Keratinocyte (primary cell): Measurements from ENCODE around the gene GXYLT1. TPM values are rescaled to one million over a fixed set of nuclear protein-coding genes. Genes with fewer than 3 reads are reported as not detected.
"Not testable (repeated sequence)": the region's sequence is repeated elsewhere in the genome, so short reads cannot be mapped to it uniquely, and the experiment has no call there.

ENCODE experiments used
- DNase-seq: peaks from one replicate; pipeline ENCODE4 v3.0.0-alpha.2; 2011; ENCODE audit warnings: low read depth, missing footprints, low spot score
- FAIRE-seq: peaks from 2 replicates; lab custom pipeline; 2011; peaks lifted over from hg19 to GRCh38; lab: Jason Lieb, UNC
- H2AFZ ChIP-seq: 2 replicates; pipeline ENCODE4 v1.6.0; 2012; ENCODE audit warnings: low read length, control low read depth, inconsistent platforms; ENCODE audit not compliant: control insufficient read depth
- H3K27ac ChIP-seq: 2 replicates; pipeline ENCODE4 v1.5.1; 2011; ENCODE audit warnings: low read length; ENCODE audit not compliant: control insufficient read depth, insufficient read depth
- H3K27me3 ChIP-seq: 3 replicates; pipeline ENCODE4 v1.6.0; 2011; ENCODE audit warnings: low read length; ENCODE audit not compliant: control insufficient read depth, insufficient read depth; ENCODE audit errors: extremely low read depth
- H3K36me3 ChIP-seq, 2 experiments: 2 replicates in 1 of 2; 3 replicates in 1 of 2; pipeline ENCODE4 v1.5.1; 2011; ENCODE audit warnings: low read length in 2 of 2, mild to moderate bottlenecking in 1 of 2; ENCODE audit not compliant: control insufficient read depth in 2 of 2, insufficient read depth in 2 of 2; ENCODE audit errors: extremely low read depth in 1 of 2
- H3K4me1 ChIP-seq: 3 replicates; pipeline ENCODE4 v1.5.1; 2011; ENCODE audit warnings: low read length; ENCODE audit not compliant: control insufficient read depth, insufficient read depth; ENCODE audit errors: extremely low read depth
- H3K4me2 ChIP-seq: 3 replicates; pipeline ENCODE4 v1.6.0; 2011; ENCODE audit warnings: low read depth, low read length; ENCODE audit not compliant: control insufficient read depth, insufficient read depth; ENCODE audit errors: extremely low read depth
- H3K4me3 ChIP-seq, 3 experiments: fragments of 200-600 bp in 1 of 3; sonication (generic) in 1 of 3; 2 replicates in 2 of 3; 3 replicates in 1 of 3; pipeline ENCODE4 v1.5.1; 2011 to 2016; ENCODE audit warnings: low read length in 3 of 3, mild to moderate bottlenecking in 3 of 3, control low read depth in 2 of 3, inconsistent platforms in 1 of 3, low read depth in 1 of 3, mixed read lengths in 1 of 3, mixed run types in 1 of 3, moderate library complexity in 1 of 3; ENCODE audit not compliant: control insufficient read depth in 2 of 3, insufficient read depth in 2 of 3; ENCODE audit errors: extremely low read depth in 1 of 3
- H3K79me2 ChIP-seq: 2 replicates; pipeline ENCODE4 v1.6.0; 2012; ENCODE audit warnings: low read length; ENCODE audit not compliant: control insufficient read depth, insufficient read depth
- H3K9ac ChIP-seq: 3 replicates; pipeline ENCODE4 v1.6.0; 2011; ENCODE audit warnings: low read length; ENCODE audit not compliant: control insufficient read depth, insufficient read depth; ENCODE audit errors: extremely low read depth
- H3K9me1 ChIP-seq: 3 replicates; pipeline ENCODE4 v1.6.0; 2011; ENCODE audit warnings: low read length; ENCODE audit not compliant: control insufficient read depth, insufficient read depth; ENCODE audit errors: extremely low read depth
- H3K9me3 ChIP-seq: 2 replicates; pipeline ENCODE4 v1.5.1; 2012; ENCODE audit warnings: low read depth, low read length; ENCODE audit not compliant: control insufficient read depth
- H4K20me1 ChIP-seq: 3 replicates; pipeline ENCODE4 v1.6.0; 2011; ENCODE audit warnings: low read length; ENCODE audit not compliant: control insufficient read depth, insufficient read depth; ENCODE audit errors: extremely low read depth
- EZH2 ChIP-seq: IDR thresholded peaks from one replicate; pipeline ENCODE4 v1.6.1; 2012; ENCODE audit warnings: inconsistent platforms, mild to moderate bottlenecking, low read length, moderate library complexity
- dilution Hi-C: fragments of 300-500 bp; cut with MboI; formaldehyde crosslinking; loops from one replicate; pipeline ENCODE4 v1.7.0; 2020; ENCODE audit warnings: low sequenced_read_pairs; ENCODE audit not compliant: extremely low pct_ligation_motif_present
- polyA plus RNA-seq, 5 experiments: library from polyadenylated mRNA; depleted of rRNA in 3 of 5; stranded (reverse) in 3 of 5; stranded (forward) in 1 of 5; unstranded in 1 of 5; fragments of >200 nt; gene quantifications; 1 replicate in 1 of 5; 2 replicates in 3 of 5; 3 replicates in 1 of 5; pipeline versions ENCODE4 v1.2.1 to v1.2.3, GENCODE V29; 2011 to 2012; ENCODE audit warnings: missing spikeins in 2 of 5, low read depth in 1 of 5, low replicate concordance in 1 of 5
- TF ChIP-seq, protein P1 (sequence below), 3 experiments: IDR thresholded peaks in 1 of 3; conservative IDR thresholded peaks in 1 of 3; optimal IDR thresholded peaks in 1 of 3; 2 replicates in 2 of 3; 3 replicates in 1 of 3; pipeline versions ENCODE3 to v1.5.1; 2011; ENCODE audit warnings: low read length in 3 of 3, mild to moderate bottlenecking in 3 of 3, moderate library complexity in 2 of 3, control low read depth in 1 of 3, inconsistent platforms in 1 of 3; ENCODE audit not compliant: insufficient read depth in 2 of 3; ENCODE audit errors: extremely low read depth in 1 of 3

GXYLT1 gene
- polyA plus RNA-seq, 1 donor (not counting 4 experiments of a cell fraction or from before 2014, with no cell fraction given) = 8.1 TPM

DNA sequence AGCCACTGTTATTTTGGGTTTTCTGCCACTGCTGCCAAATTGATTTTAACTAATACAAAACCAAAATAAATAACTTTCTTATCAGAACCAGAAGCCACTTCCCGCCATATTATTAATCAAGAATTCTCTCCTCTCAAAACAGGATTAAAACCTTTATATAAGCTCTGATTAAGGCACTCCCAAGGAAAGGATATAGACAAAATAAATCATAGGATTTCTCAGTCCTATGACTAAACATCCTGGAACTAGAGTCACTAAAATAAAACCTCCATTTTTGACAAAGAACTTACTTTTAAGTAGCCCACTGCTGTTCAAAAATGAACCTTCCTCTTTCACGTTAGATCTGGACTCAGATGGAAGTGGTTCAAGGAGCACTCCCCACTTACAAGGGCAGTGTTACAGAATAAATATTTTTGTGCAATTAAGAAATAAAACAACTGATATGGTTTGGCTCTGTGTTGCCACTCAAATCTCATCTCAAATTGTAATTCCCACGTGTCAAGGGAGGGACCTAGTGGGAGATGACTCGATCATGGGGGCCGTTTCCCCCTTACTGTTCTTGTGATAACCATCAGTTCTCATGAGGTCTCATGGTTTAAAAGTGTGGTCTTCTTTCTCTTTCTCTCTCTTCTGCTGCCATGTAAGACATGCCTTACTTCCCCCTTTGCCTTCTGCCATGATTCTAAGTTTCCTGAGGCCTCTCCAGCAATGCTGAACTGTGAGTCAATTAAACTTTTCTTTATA, 26.4 kb downstream of the GXYLT1 start:
- Histone ChIP-seq H3K27ac (no peak overlapping the region), H3K36me3 (peaks cover 0 to 3% of the 10 kb centered on the region in 2 experiments), H3K4me2 (no peak overlapping the region), H3K4me3 (no peak overlapping the region), H3K9me1 (no peaks in the 10 kb centered on the region), H3K9ac (no peak overlapping the region), H2AFZ (no peak overlapping the region), H3K4me1 (no peaks in the 10 kb centered on the region), H3K9me3 (no peaks in the 10 kb centered on the region), H3K79me2 (peaks cover 27% of the 10 kb centered on the region), H3K27me3 (no peaks in the 10 kb centered on the region), H4K20me1 (no peaks in the 10 kb centered on the region)
- DNase-seq (no peak), FAIRE-seq (no peak)
- dilution Hi-C loops = no loop called here
- TF ChIP-seq, protein P1, sequence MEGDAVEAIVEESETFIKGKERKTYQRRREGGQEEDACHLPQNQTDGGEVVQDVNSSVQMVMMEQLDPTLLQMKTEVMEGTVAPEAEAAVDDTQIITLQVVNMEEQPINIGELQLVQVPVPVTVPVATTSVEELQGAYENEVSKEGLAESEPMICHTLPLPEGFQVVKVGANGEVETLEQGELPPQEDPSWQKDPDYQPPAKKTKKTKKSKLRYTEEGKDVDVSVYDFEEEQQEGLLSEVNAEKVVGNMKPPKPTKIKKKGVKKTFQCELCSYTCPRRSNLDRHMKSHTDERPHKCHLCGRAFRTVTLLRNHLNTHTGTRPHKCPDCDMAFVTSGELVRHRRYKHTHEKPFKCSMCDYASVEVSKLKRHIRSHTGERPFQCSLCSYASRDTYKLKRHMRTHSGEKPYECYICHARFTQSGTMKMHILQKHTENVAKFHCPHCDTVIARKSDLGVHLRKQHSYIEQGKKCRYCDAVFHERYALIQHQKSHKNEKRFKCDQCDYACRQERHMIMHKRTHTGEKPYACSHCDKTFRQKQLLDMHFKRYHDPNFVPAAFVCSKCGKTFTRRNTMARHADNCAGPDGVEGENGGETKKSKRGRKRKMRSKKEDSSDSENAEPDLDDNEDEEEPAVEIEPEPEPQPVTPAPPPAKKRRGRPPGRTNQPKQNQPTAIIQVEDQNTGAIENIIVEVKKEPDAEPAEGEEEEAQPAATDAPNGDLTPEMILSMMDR (optimal IDR thresholded peaks at IDR 0.05 in 1 of 3, IDR thresholded peaks at IDR 0.05 in 1 of 3, conservative IDR thresholded peaks at IDR 0.05 in 1 of 3; ENCODE audit: extremely low read depth in 1 of 3, insufficient read depth in 2 of 3, low read length in 3 of 3) = no peak
- no peak for TF ChIP-seq EZH2

DNA sequence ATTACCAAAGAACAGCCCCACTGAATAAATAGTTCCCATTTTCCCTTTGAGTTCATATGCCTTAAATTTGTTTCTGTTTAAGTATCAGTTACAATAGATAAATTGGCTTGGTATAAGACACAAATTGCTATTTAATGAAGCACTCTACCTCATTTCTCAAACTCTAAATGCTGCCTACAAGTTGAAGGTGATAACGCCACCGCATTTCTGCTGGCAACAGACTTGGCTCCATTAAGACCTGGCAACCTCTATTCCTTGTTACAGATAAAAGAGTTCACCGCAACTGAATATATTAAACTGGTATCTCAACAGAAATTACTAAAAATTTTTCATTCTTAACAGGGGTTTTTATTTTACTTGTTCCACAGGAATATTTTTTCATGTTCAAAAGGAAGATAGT, 35.6 kb downstream of the GXYLT1 start:
- Histone ChIP-seq H3K36me3 (no peaks in the 10 kb centered on the region), H3K79me2 (no peaks in the 10 kb centered on the region), H3K9me1 (no peaks in the 10 kb centered on the region), H3K27ac (no peak overlapping the region), H3K9ac (no peak overlapping the region), H3K27me3 (no peaks in the 10 kb centered on the region), H3K4me1 (no peaks in the 10 kb centered on the region), H2AFZ (no peak overlapping the region), H3K9me3 (no peaks in the 10 kb centered on the region), H3K4me2 (no peak overlapping the region), H3K4me3 (no peak overlapping the region), H4K20me1 (no peaks in the 10 kb centered on the region)
- FAIRE-seq = no peak
- dilution Hi-C loops = no loop called here
- DNase-seq = no peak
- no peak for TF ChIP-seq EZH2
- TF ChIP-seq, protein P1 (optimal IDR thresholded peaks at IDR 0.05 in 1 of 3, IDR thresholded peaks at IDR 0.05 in 1 of 3, conservative IDR thresholded peaks at IDR 0.05 in 1 of 3; ENCODE audit: extremely low read depth in 1 of 3, insufficient read depth in 2 of 3, low read length in 3 of 3) = no peak

DNA sequence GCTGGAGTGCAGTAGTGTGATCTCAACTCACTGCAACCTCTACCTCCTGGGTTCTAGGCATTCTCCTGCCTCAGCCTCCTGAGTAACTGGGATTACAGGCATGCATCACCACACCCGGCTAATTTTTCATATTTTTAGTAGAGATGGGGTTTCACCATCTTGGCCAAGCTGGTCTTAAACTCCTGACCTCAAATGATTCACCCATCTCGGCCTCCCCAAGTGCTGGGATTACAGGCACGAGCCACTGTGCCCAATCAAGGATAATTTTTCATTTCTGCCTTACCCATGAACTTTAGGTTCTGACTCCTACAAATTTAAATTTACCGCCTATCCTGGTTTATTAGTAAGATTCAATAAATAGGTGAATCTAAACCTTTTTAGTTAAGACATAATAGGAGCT, 37.9 kb downstream of the GXYLT1 start:
- H3K27ac ChIP-seq, H3K27me3 ChIP-seq, H4K20me1 ChIP-seq, DNase-seq, H3K9me1 ChIP-seq, H3K4me3 ChIP-seq, H3K9ac ChIP-seq, H3K9me3 ChIP-seq, H3K36me3 ChIP-seq, dilution Hi-C loops, FAIRE-seq, H3K4me1 ChIP-seq, H2AFZ ChIP-seq, H3K4me2 ChIP-seq, H3K79me2 ChIP-seq: not testable (repeated sequence)
